Duodenal mucosa (tissue), 2 donors: ENCODE results near the gene AFAP1.
A peak's percentile ranks its signal among the peaks of the same experiment; 100 is the strongest.

Experiments
- H3K27ac ChIP-seq: one replicate; pipeline ENCODE4 v1.7.0; 2013; ENCODE audit warnings: low read depth, low read length
- H3K27me3 ChIP-seq, 2 donors: one replicate each; pipeline ENCODE4 v1.7.0; 2013; ENCODE audit warnings: low read length in 2 of 2, control low read depth in 1 of 2; ENCODE audit not compliant: insufficient read depth in 2 of 2, control insufficient read depth in 1 of 2
- H3K36me3 ChIP-seq, 2 donors: one replicate each; pipeline ENCODE4 v1.7.0; 2013; ENCODE audit warnings: low read length in 2 of 2, control low read depth in 1 of 2; ENCODE audit not compliant: insufficient read depth in 2 of 2, control insufficient read depth in 1 of 2
- H3K4me1 ChIP-seq, 2 donors: one replicate each; pipeline ENCODE4 v1.7.0; 2013; ENCODE audit warnings: low read length in 2 of 2, control low read depth in 1 of 2; ENCODE audit not compliant: insufficient read depth in 2 of 2, control insufficient read depth in 1 of 2
- H3K4me3 ChIP-seq, 2 donors: one replicate each; pipeline ENCODE4 v1.7.0; 2013; ENCODE audit warnings: low read length in 2 of 2, low read depth in 1 of 2
- H3K9ac ChIP-seq, 2 donors: one replicate each; pipeline ENCODE4 v1.7.0; 2013; ENCODE audit warnings: low read length in 2 of 2, low read depth in 1 of 2
- H3K9me3 ChIP-seq, 2 donors: one replicate each; pipeline ENCODE4 v1.7.0; 2013; ENCODE audit warnings: low read length in 2 of 2, control low read depth in 1 of 2; ENCODE audit not compliant: control insufficient read depth in 1 of 2

The AFAP1 gene

DNA sequence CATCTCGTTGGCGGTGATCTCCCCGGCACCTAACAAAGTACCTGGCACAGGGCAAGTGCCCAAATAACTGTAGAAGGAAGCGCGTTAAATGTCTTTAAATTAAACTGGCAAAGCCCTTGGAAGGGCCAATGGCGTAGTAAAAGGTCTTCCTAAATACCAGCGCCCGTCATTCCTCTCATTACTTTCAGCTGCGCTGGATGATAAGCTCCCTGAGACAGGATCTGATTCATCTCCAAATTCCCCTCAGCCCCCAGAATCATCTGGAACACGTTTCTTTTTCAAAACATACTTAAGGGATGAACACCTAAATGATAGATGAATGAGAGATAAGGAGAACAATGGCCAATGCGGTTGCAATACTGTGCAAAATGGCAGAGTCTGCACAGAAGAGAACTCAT lies 95.1 kb downstream of the AFAP1 start:
- Histone ChIP-seq H3K9me3 (no peaks in the 10 kb centered on the region), H3K4me1 (peaks cover 4 to 7% of the 10 kb centered on the region in 2 donors), H3K4me3 (no peak overlapping the region), H3K9ac (no peak overlapping the region), H3K36me3 (no peaks in the 10 kb centered on the region), H3K27ac (no peak overlapping the region), H3K27me3 (no peaks in the 10 kb centered on the region)

GRCh38 chr4:7843831-7844593 lies 95.6 kb downstream of the AFAP1 start:
- H3K9ac ChIP-seq: no peak overlapping the region
- H3K4me1 ChIP-seq: peaks cover 4 to 7% of the 10 kb centered on the region in 2 donors
- H3K4me3 ChIP-seq: no peak overlapping the region
- H3K27ac ChIP-seq: peak overlapping the region; percentile 33
- H3K9me3 ChIP-seq: no peaks in the 10 kb centered on the region
- no peaks in the 10 kb centered on the region for H3K36me3 ChIP-seq
- no peaks in the 10 kb centered on the region for H3K27me3 ChIP-seq

- H3K27me3 ChIP-seq: no peaks in the 10 kb centered on the region
- H3K4me3 ChIP-seq: no peak overlapping the region
- no peaks in the 10 kb centered on the region for H3K9me3 ChIP-seq
- peaks cover 0 to 6% of the 10 kb centered on the region in 2 donors for H3K36me3 ChIP-seq
- H3K27ac ChIP-seq: peak overlapping the region; percentile 57
- peak overlapping the region in 1 of 2 donors; percentile 6 for H3K9ac ChIP-seq
- H3K4me1 ChIP-seq: peaks cover 4 to 7% of the 10 kb centered on the region in 2 donors
Observed at GRCh38 chr4:7842384-7843279, 97.0 kb downstream of the AFAP1 start.

DNA sequence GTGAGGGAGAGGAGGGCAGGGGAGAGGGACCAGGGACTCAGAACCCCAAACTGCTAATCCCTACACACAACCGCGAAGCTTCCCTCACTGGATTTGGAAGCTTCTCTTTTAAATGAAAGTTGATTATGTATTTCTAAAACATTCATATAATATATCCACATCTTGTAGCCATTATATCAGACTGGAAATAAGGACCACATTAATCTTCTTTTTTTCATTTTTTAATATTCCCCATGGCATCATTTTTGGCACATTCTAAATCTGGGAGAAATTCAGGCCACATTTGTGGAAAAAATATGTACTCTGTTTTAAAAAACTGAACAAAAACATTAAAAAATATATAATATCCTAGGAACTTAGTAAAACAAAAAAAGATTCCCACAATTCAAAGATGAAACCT lies 97.8 kb downstream of the AFAP1 start:
- Histone ChIP-seq H3K27ac (no peak overlapping the region), H3K9ac (no peak overlapping the region)

GRCh38 chr4:7841071-7841470 lies 98.6 kb downstream of the AFAP1 start:
- Histone ChIP-seq H3K4me3 (no peak overlapping the region), H3K4me1 (peaks cover 4 to 7% of the 10 kb centered on the region in 2 donors), H3K27me3 (no peaks in the 10 kb centered on the region), H3K9me3 (no peaks in the 10 kb centered on the region), H3K36me3 (peaks cover 0 to 12% of the 10 kb centered on the region in 2 donors), H3K9ac (no peak overlapping the region), H3K27ac (no peak overlapping the region)

More for the DNA sequence above, 97.8 kb downstream of the AFAP1 start:
- Histone ChIP-seq H3K4me3 (no peak overlapping the region), H3K4me1 (peaks cover 4 to 7% of the 10 kb centered on the region in 2 donors), H3K9me3 (no peaks in the 10 kb centered on the region), H3K27me3 (no peaks in the 10 kb centered on the region), H3K36me3 (peaks cover 0 to 8% of the 10 kb centered on the region in 2 donors)

DNA sequence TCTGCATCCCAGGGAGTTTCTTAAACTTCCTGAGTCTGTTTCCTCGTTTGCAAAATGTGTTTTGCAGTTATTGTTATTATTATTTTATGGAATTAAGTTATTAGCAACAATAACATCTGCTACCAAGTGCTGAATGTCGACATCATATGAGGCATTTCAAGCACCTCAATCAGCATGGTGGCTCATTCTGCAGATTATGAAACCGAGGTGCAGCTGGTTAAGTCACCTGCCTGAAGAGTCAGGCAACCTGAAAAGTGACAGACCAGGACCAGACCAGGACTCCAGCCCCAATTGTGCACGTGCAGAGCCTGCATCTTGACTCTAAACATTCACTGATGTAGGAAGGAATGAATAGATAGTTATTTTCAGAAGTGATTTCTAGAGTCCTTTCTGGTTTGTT lies 99.8 kb downstream of the AFAP1 start:
- Histone ChIP-seq H3K27me3 (no peaks in the 10 kb centered on the region), H3K9me3 (no peaks in the 10 kb centered on the region), H3K4me3 (no peak overlapping the region), H3K36me3 (peaks cover 0 to 15% of the 10 kb centered on the region in 2 donors), H3K27ac (no peak overlapping the region), H3K4me1 (peaks cover 4 to 7% of the 10 kb centered on the region in 2 donors), H3K9ac (no peak overlapping the region)

GRCh38 chr4:7838136-7838782 lies 101.4 kb downstream of the AFAP1 start:
- peaks cover 0 to 3% of the 10 kb centered on the region in 2 donors for H3K4me1 ChIP-seq
- H3K9ac ChIP-seq: no peak overlapping the region
- peaks cover 0 to 15% of the 10 kb centered on the region in 2 donors for H3K36me3 ChIP-seq
- no peaks in the 10 kb centered on the region for H3K9me3 ChIP-seq
- H3K27ac ChIP-seq: no peak overlapping the region
- H3K27me3 ChIP-seq: no peaks in the 10 kb centered on the region
- H3K4me3 ChIP-seq: no peak overlapping the region

GRCh38 chr4:7837597-7838135 lies 102.0 kb downstream of the AFAP1 start:
- Histone ChIP-seq H3K36me3 (peaks cover 0 to 15% of the 10 kb centered on the region in 2 donors), H3K9me3 (no peaks in the 10 kb centered on the region), H3K4me1 (no peaks in the 10 kb centered on the region), H3K9ac (no peak overlapping the region), H3K27me3 (no peaks in the 10 kb centered on the region), H3K4me3 (no peak overlapping the region), H3K27ac (no peak overlapping the region)

- Histone ChIP-seq H3K36me3 (peaks cover 4 to 7% of the 10 kb centered on the region in 2 donors), H3K4me3 (peak overlapping the region in 1 of 2 donors; percentile 32), H3K9ac (peak overlapping the region in 1 of 2 donors; percentile 20), H3K9me3 (no peaks in the 10 kb centered on the region), H3K27ac (peak overlapping the region; percentile 36), H3K27me3 (no peaks in the 10 kb centered on the region), H3K4me1 (peaks cover 15 to 19% of the 10 kb centered on the region in 2 donors)
Observed at GRCh38 chr4:7831858-7832730, 107.6 kb downstream of the AFAP1 start.
